ENCODE results near the gene ABHD16A.

DNA sequence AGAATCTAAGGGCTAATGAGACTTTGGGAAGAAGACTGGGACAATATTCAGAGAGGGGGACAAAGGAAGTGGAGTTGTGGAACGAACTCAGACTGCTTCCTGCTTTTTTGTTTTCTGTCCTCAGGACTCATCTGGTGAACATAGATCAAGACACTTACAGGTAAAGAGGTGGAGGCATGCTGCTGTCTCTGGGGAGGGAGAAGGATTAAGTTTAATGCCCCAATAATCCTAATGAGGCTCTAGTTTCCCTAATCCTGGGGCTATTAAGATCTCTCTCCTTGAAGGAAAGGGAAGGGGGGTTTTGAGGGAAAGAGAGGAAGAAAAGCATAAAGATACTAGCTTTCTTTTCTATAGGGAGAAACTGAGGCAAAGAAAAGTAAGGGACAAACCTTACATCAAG, 41.3 kb upstream of the ABHD16A start:
- TF ChIP-seq YY1 (IDR thresholded peaks at IDR 0.05; ENCODE audit: low read depth, low read length) (no peak), RCOR1 (conservative IDR thresholded peaks at IDR 0.05; ENCODE audit: low read depth, low read length) (no peak), ZNF384 (IDR thresholded peaks at IDR 0.05; ENCODE audit: borderline replicate concordance, low read depth, low read length) (no peak)
